PFSK-1 (cell line): Measurements from ENCODE around the gene NT5C3B.

Experiments used
- FOXP2 ChIP-seq: optimal IDR thresholded peaks from 2 replicates; pipeline ENCODE3; 2011; ENCODE audit warnings: borderline replicate concordance, control low read depth, inconsistent platforms; ENCODE audit not compliant: insufficient read depth; ENCODE audit errors: extremely low read length, extremely low read depth
- POLR2AphosphoS5 ChIP-seq: IDR thresholded peaks from 2 replicates; pipeline ENCODE4 v1.6.1; 2012; ENCODE audit warnings: low read depth, mild to moderate bottlenecking, control low read depth, low read length, moderate library complexity
- REST ChIP-seq, 2 experiments: IDR thresholded peaks; 2 replicates each; pipeline versions ENCODE4 v1.6.1 to v1.8.0; 2011 to 2012; ENCODE audit warnings: low read depth in 2 of 2, low read length in 2 of 2, control low read depth in 1 of 2, inconsistent platforms in 1 of 2, mild to moderate bottlenecking in 1 of 2, moderate library complexity in 1 of 2; ENCODE audit not compliant: insufficient read depth in 1 of 2
- SIN3A ChIP-seq: IDR thresholded peaks from 2 replicates; pipeline ENCODE4 v1.6.1; 2012; ENCODE audit warnings: mild to moderate bottlenecking, low read length, moderate library complexity, borderline replicate concordance; ENCODE audit not compliant: insufficient read depth
- TAF1 ChIP-seq: IDR thresholded peaks from 2 replicates; pipeline ENCODE4 v1.6.1; 2012; ENCODE audit warnings: low read length, control low read depth, borderline replicate concordance; ENCODE audit not compliant: insufficient read depth

NT5C3B gene

DNA sequence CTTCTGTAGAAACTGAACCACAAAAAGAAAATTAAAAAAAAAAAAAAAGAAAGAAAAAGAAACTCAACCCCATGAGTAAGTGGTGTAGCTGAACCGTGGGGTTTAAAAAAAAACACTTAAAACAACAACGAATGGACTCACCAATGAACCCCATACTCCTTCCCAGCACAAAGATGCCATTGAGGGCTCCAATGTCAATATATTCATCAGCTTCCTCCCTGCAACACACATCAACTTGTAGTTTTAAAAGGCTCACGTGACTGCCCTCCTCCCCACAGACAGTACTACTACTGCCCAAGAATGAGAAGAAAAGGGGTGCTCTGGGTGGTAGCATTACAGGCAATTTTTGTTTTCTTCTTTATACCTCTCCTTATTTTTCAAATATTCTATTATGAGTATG is 32.5 kb upstream of the NT5C3B start:
- no peak for TF ChIP-seq FOXP2
- no peak for TF ChIP-seq SIN3A
- TF ChIP-seq POLR2AphosphoS5: no peak
- TF ChIP-seq TAF1: no peak
- TF ChIP-seq REST (IDR thresholded peaks at IDR 0.05; ENCODE audit: insufficient read depth in 1 of 2, low read depth in 2 of 2, low read length in 2 of 2): no peak

DNA sequence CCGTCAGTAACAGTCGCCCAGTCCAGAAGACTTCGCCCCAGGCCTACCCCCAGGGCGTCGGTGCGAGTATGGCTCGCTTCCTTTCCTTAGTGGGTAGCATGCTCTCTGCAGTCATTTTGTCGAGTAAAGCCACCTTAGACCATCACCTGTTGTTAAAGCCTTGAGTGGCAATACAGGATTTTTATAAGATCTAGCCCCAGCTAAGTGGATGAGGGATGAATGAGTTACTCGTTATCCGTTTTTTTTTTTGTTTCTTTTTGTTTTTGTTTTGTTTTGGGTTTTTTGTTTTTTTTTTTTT is 29.5 kb upstream of the NT5C3B start:
- TF ChIP-seq POLR2AphosphoS5 (peak; percentile 53; the same call in 1 of the 2 replicates), SIN3A (peak; percentile 29; the same call in 1 of the 2 replicates), FOXP2 (peak; percentile 13), TAF1 (no peak; the same call in 1 of the 2 replicates), REST (IDR thresholded peaks at IDR 0.05; ENCODE audit: insufficient read depth in 1 of 2, low read depth in 2 of 2, low read length in 2 of 2) (no peak)

- TF ChIP-seq POLR2AphosphoS5 (peak; percentile 96), TAF1 (peak; percentile 95), SIN3A (no peak), REST (IDR thresholded peaks at IDR 0.05; ENCODE audit: insufficient read depth in 1 of 2, low read depth in 2 of 2, low read length in 2 of 2) (peak in 1 of 2 experiments; percentile 40; a peak in 2 of 4 replicates), FOXP2 (peak; percentile 51)
Measured at GRCh38 chr17:41864836-41865595, 29.0 kb upstream of the NT5C3B start, which contains the start of gene KLHL11. KLHL11 (minus strand) TSS chr17:41865423; CDS start chr17:41865370, 53 bp downstream.

DNA sequence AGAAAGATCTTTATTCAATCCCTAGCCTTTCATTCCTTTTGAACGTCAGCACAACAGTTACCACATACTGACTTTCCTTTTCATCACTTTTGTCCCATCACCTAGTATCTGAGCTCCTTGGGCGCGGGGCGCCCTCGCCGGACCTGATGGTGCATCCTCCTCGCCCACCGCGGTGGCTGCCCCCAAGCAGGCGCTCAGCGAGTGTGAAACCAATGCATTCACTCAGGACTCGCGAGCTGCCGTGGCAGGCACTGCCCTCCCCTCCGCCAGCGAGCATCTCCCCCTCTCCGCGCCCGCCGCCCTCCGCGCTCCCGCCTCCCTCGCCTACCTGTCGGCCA is 28.4 kb upstream of the NT5C3B start:
- TF ChIP-seq SIN3A (no peak), TAF1 (no peak), REST (IDR thresholded peaks at IDR 0.05; ENCODE audit: insufficient read depth in 1 of 2, low read depth in 2 of 2, low read length in 2 of 2) (no peak), POLR2AphosphoS5 (no peak), FOXP2 (no peak)

- no peak for TF ChIP-seq REST (IDR thresholded peaks at IDR 0.05; ENCODE audit: insufficient read depth in 1 of 2, low read depth in 2 of 2, low read length in 2 of 2)
- TF ChIP-seq TAF1: no peak
- no peak for TF ChIP-seq POLR2AphosphoS5
- TF ChIP-seq FOXP2: no peak
- no peak for TF ChIP-seq SIN3A
Measured at GRCh38 chr17:41863074-41863848, 27.2 kb upstream of the NT5C3B start.
